PC-3 (cell line): Measurements from ENCODE around the gene HOXC13. TPM values are rescaled to one million over a fixed set of nuclear protein-coding genes. Genes with fewer than 3 reads are reported as not detected.
A peak's percentile ranks its signal among the peaks of the same experiment; 100 is the strongest.

Experiments
- ATAC-seq: fragments of 200-7000 bp; cut with Tn5 transposase; 2 replicates; pipeline ENCODE4 v1.9.1; 2020; ENCODE audit warnings: mild to moderate bottlenecking, moderate library complexity
- BruUV-seq: library from RNA; stranded (reverse); fragments of 400-500 nt; replicated peaks from 2 replicates; lab custom pipeline; 2021; lab: Mats Ljungman, UMichigan
- CTCF ChIA-PET: fragments of 300-600 bp; sonication (Branson Sonifier 250); formaldehyde crosslinking; loops from one replicate; lab custom pipeline; 2022; ENCODE audit warnings: antibody characterized with exemption; lab: Charles Lee
- POLR2A ChIA-PET: fragments of 300-600 bp; sonication (Branson Sonifier 250); formaldehyde crosslinking; loops from one replicate; lab custom pipeline; 2022; ENCODE audit warnings: antibody characterized with exemption; ENCODE audit not compliant: unreplicated experiment; lab: Charles Lee
- DNase-seq: peaks from one replicate; pipeline ENCODE4 v3.0.0-alpha.2; 2015
- H2AFZ ChIP-seq: fragments of 300-600 bp; sonication (generic); 2 replicates; pipeline ENCODE4 v1.6.0; 2016; ENCODE audit warnings: antibody characterized with exemption, low read length
- H3F3A ChIP-seq: fragments of 300-600 bp; sonication (generic); one replicate; pipeline ENCODE4 v1.6.0; 2017; ENCODE audit warnings: antibody characterized with exemption, low read length, control low read depth, mild to moderate bottlenecking; ENCODE audit not compliant: unreplicated experiment
- H3K27ac ChIP-seq: fragments of 300-600 bp; sonication (generic); 2 replicates; pipeline ENCODE4 v1.5.1; 2016; ENCODE audit warnings: mild to moderate bottlenecking, low read length
- H3K27me3 ChIP-seq: fragments of 300-600 bp; sonication (generic); 2 replicates; pipeline ENCODE4 v1.6.1; 2016; ENCODE audit warnings: low read length, mixed read lengths
- H3K36me3 ChIP-seq: fragments of 300-600 bp; sonication (generic); 2 replicates; pipeline ENCODE4 v1.6.1; 2016; ENCODE audit warnings: low read depth, mixed run types, low read length, mixed read lengths
- H3K4me1 ChIP-seq: fragments of 300-600 bp; sonication (generic); 2 replicates; pipeline ENCODE4 v1.5.1; 2016; ENCODE audit warnings: low read length; ENCODE audit not compliant: insufficient read depth
- H3K4me2 ChIP-seq: fragments of 300-600 bp; sonication (generic); 2 replicates; pipeline ENCODE4 v1.6.0; 2016; ENCODE audit warnings: low read length
- H3K4me3 ChIP-seq: fragments of 300-600 bp; sonication (generic); 2 replicates; pipeline ENCODE4 v1.5.1; 2016; ENCODE audit warnings: mild to moderate bottlenecking, low read length, mixed read lengths
- H3K79me2 ChIP-seq: fragments of 300-600 bp; sonication (generic); 2 replicates; pipeline ENCODE4 v1.6.1; 2017; ENCODE audit warnings: low read length, mixed read lengths
- H3K9ac ChIP-seq: fragments of 300-600 bp; sonication (generic); 2 replicates; pipeline ENCODE4 v1.6.0; 2016; ENCODE audit warnings: mild to moderate bottlenecking, low read length
- H3K9me2 ChIP-seq: fragments of 300-600 bp; sonication (generic); replicated peaks from 2 replicates; pipeline ENCODE4 v1.6.1; 2016; ENCODE audit warnings: mixed run types, low read length, mixed read lengths
- H3K9me3 ChIP-seq: fragments of 300-600 bp; sonication (generic); 2 replicates; pipeline ENCODE4 v1.6.1; 2016; ENCODE audit warnings: low read length, mixed read lengths
- H4K20me1 ChIP-seq: fragments of 300-600 bp; sonication (generic); 2 replicates; pipeline ENCODE4 v1.6.1; 2016; ENCODE audit warnings: low read length, mixed read lengths
- CTCF ChIP-seq: fragments of 300-600 bp; sonication (generic); conservative IDR thresholded peaks from 2 replicates; pipeline ENCODE4 v1.5.1; 2017; ENCODE audit warnings: antibody characterized with exemption, low read depth, mild to moderate bottlenecking, low read length
- EZH2 ChIP-seq: fragments of 300-600 bp; sonication (generic); IDR thresholded peaks from one replicate; pipeline ENCODE4 v1.6.1; 2017; ENCODE audit warnings: antibody characterized with exemption, mild to moderate bottlenecking, low read length; ENCODE audit not compliant: unreplicated experiment
- EZH2phosphoT487 ChIP-seq: fragments of 300-600 bp; sonication (generic); IDR thresholded peaks from 2 replicates; pipeline ENCODE4 v1.6.1; 2018; ENCODE audit warnings: mild to moderate bottlenecking, antibody characterized with exemption, low read length, borderline replicate concordance
- intact Hi-C: fragments of 100-400 bp; cut with micrococcal nuclease; formaldehyde crosslinking; loops from 2 replicates; pipeline ENCODE4 v1.9.0; 2023
- total RNA-seq: library from RNA; depleted of rRNA; stranded (reverse); fragments of >200 nt; gene quantifications from 2 replicates; pipeline ENCODE4 v1.2.3, GENCODE V29; 2014

Gene HOXC13
- total RNA-seq, 1 experiment from 2014 or later = 9.0 TPM

- no peaks in the 10 kb centered on the region for H3K9me2 ChIP-seq
- no peaks in the 10 kb centered on the region for H3F3A ChIP-seq
- ChIA-PET CTCF (no interaction called here), POLR2A (no interaction called here)
- no TSS peak for BruUV-seq
- H3K27ac ChIP-seq = no peak overlapping the region
- ATAC-seq (no peak), DNase-seq (no peak)
- H3K4me2 ChIP-seq = peak overlapping the region; percentile 95
- H3K79me2 ChIP-seq = no peaks in the 10 kb centered on the region
- no peaks in the 10 kb centered on the region for H3K9me3 ChIP-seq
- intact Hi-C loops = no loop called here
- TF ChIP-seq CTCF (no peak), EZH2 (no peak), EZH2phosphoT487 (no peak)
- H2AFZ ChIP-seq = peak overlapping the region; percentile 89
- peaks cover 35% of the 10 kb centered on the region for H3K4me1 ChIP-seq
- peak overlapping the region; percentile 75 for H3K4me3 ChIP-seq
- no peaks in the 10 kb centered on the region for H3K27me3 ChIP-seq
- H3K9ac ChIP-seq = peak overlapping the region; percentile 77
- H4K20me1 ChIP-seq = no peaks in the 10 kb centered on the region
- H3K36me3 ChIP-seq = no peaks in the 10 kb centered on the region
These were observed 36.4 kb downstream of the HOXC13 start for GRCh38 chr12:53975064-53975471.

- H2AFZ ChIP-seq = no peak overlapping the region
- POLR2A ChIA-PET = no interaction called here
- H3K9me3 ChIP-seq = no peaks in the 10 kb centered on the region
- no peak for DNase-seq
- no peaks in the 10 kb centered on the region for H3K27me3 ChIP-seq
- H4K20me1 ChIP-seq = no peaks in the 10 kb centered on the region
- H3K4me2 ChIP-seq = no peak overlapping the region
- peaks cover 35% of the 10 kb centered on the region for H3K4me1 ChIP-seq
- no peaks in the 10 kb centered on the region for H3K9me2 ChIP-seq
- H3K36me3 ChIP-seq = no peaks in the 10 kb centered on the region
- no peak overlapping the region for H3K9ac ChIP-seq
- H3K79me2 ChIP-seq = no peaks in the 10 kb centered on the region
- H3F3A ChIP-seq = no peaks in the 10 kb centered on the region
- no peak overlapping the region for H3K4me3 ChIP-seq
- no peak overlapping the region for H3K27ac ChIP-seq
- TF ChIP-seq CTCF = no peak
- no peak for TF ChIP-seq EZH2phosphoT487
- TF ChIP-seq EZH2 = no peak
- intact Hi-C loops = no loop called here
- CTCF ChIA-PET = no interaction called here
- no peak for ATAC-seq
- no TSS peak for BruUV-seq
These were observed 37.0 kb downstream of the HOXC13 start for GRCh38 chr12:53975479-53976152.

- intact Hi-C loops = no loop called here
- Histone ChIP-seq H3K4me1 (peaks cover 35% of the 10 kb centered on the region), H3F3A (no peaks in the 10 kb centered on the region), H3K27me3 (no peaks in the 10 kb centered on the region), H3K36me3 (no peaks in the 10 kb centered on the region), H3K79me2 (no peaks in the 10 kb centered on the region), H2AFZ (no peak overlapping the region), H3K4me2 (no peak overlapping the region), H3K9me2 (no peaks in the 10 kb centered on the region), H3K27ac (no peak overlapping the region), H4K20me1 (no peaks in the 10 kb centered on the region), H3K9me3 (no peaks in the 10 kb centered on the region), H3K9ac (no peak overlapping the region), H3K4me3 (no peak overlapping the region)
- ChIA-PET POLR2A (no interaction called here), CTCF (interaction anchor here (0.7 kb wide), 1 partner anchor 12 kb away, joined by 5 read pairs; no protein-coding TSS in a partner anchor)
- DNase-seq (no peak), ATAC-seq (no peak)
- no TSS peak for BruUV-seq
- no peak for TF ChIP-seq EZH2
- no peak for TF ChIP-seq EZH2phosphoT487
- no peak for TF ChIP-seq CTCF
These were observed 37.7 kb downstream of the HOXC13 start for GRCh38 chr12:53976172-53976822.
